Kidney (tissue), 22 donors: ENCODE measurements around the gene ULK3. TPM values are rescaled to one million over a fixed set of nuclear protein-coding genes. Genes with fewer than 3 reads are reported as not detected.

ENCODE experiments used
- DNase-seq, 5 donors: peaks; one replicate each; pipeline ENCODE4 v3.0.0-alpha.2; 2013 to 2020
- FAIRE-seq: peaks from 2 replicates; lab custom pipeline; 2012; peaks lifted over from hg19 to GRCh38; lab: Jason Lieb, UNC
- H3K27ac ChIP-seq, 2 donors: one replicate each; pipeline ENCODE4 v1.7.0; 2013; ENCODE audit warnings: low read depth in 2 of 2, low read length in 2 of 2, inconsistent platforms in 1 of 2
- H3K27me3 ChIP-seq: one replicate; pipeline ENCODE4 v1.7.1; 2013; ENCODE audit warnings: low read length, inconsistent platforms; ENCODE audit not compliant: control insufficient read depth, insufficient read depth
- H3K36me3 ChIP-seq, 3 donors: one replicate each; pipeline versions ENCODE4 v1.7.0 to v1.7.1; 2013; ENCODE audit warnings: low read length in 3 of 3, control low read depth in 1 of 3, inconsistent platforms in 1 of 3; ENCODE audit not compliant: insufficient read depth in 3 of 3, control insufficient read depth in 2 of 3
- H3K4me1 ChIP-seq, 3 donors: one replicate each; pipeline versions ENCODE4 v1.7.0 to v1.7.1; 2013; ENCODE audit warnings: low read length in 3 of 3, inconsistent platforms in 1 of 3, low read depth in 1 of 3; ENCODE audit not compliant: control insufficient read depth in 2 of 3, insufficient read depth in 2 of 3
- H3K4me3 ChIP-seq, 3 donors: one replicate each; pipeline versions ENCODE4 v1.7.0 to v1.8.1; 2013; ENCODE audit warnings: low read length in 3 of 3, control low read depth in 1 of 3, inconsistent platforms in 1 of 3
- H3K9ac ChIP-seq, 3 donors: one replicate each; pipeline versions ENCODE4 v1.7.0 to v1.7.1; 2013; ENCODE audit warnings: low read length in 3 of 3, control low read depth in 1 of 3, inconsistent platforms in 1 of 3
- H3K9me3 ChIP-seq, 3 donors: one replicate each; pipeline versions ENCODE4 v1.7.0 to v1.7.1; 2013; ENCODE audit warnings: low read length in 3 of 3, control low read depth in 1 of 3, inconsistent platforms in 1 of 3; ENCODE audit not compliant: control insufficient read depth in 2 of 3, insufficient read depth in 1 of 3
- CTCF ChIP-seq: IDR thresholded peaks from 3 replicates; pipeline ENCODE4 v1.5.1; 2012; ENCODE audit warnings: mild to moderate bottlenecking, moderate library complexity, borderline replicate concordance; ENCODE audit not compliant: insufficient read depth; ENCODE audit errors: extremely low read depth
- intact Hi-C: fragments of 100-400 bp; cut with DNase I; formaldehyde crosslinking; loops from one replicate; pipeline ENCODE4 v1.11.1; 2022
- long read RNA-seq, 10 donors: library from polyadenylated mRNA in 1 of 10; unstranded in 1 of 10; transcript quantifications; one replicate each; pipeline ENCODE4 v2.0.0 and lab custom pipeline, GENCODE V29; 2021 to 2026
- polyA plus RNA-seq: library from polyadenylated mRNA; stranded (reverse); fragments of 350-450 nt; fragmentation: Illumina TruSeq; extraction: RNeasy Lipid Tissue Mini Kit (QIAGEN cat#74804); gene quantifications from one replicate; pipeline ENCODE4 v1.2.3, GENCODE V29; 2014; ENCODE audit warnings: low read depth, low replicate concordance; ENCODE audit not compliant: insufficient read depth
- total RNA-seq: library from RNA; stranded (reverse); fragmentation: NEBNext Ultra II Directional; extraction: Animal tissue kit (Norgen Biotek cat#: 25700); gene quantifications from one replicate; pipeline ENCODE4 v1.2.1, GENCODE V29; 2021
- donor health status: control.
- donor health status: control.
- donor health status: control.
- donor health status: control.
- donor health status: control.
- donor health status: DM: yes; HTN: yes; CAD: no.
- donor health status: Normal renal cell carcinoma (clear cell type).

Gene ULK3
- total RNA-seq (36.1 TPM), polyA plus RNA-seq (34.5 TPM)
- long read RNA-seq, donor 1, partial matches to known transcripts: 0 of 2 reads
- long read RNA-seq, donor 1, other reads (novel, unspliced or antisense): 0 of 2 reads
- long read RNA-seq, donor 2, partial matches to known transcripts: 0 of 2 reads
- long read RNA-seq, donor 2, other reads (novel, unspliced or antisense): 0 of 2 reads
- long read RNA-seq, donor 3: 0 reads
- long read RNA-seq, donor 4, partial matches to known transcripts: 0 of 3 reads
- long read RNA-seq, donor 4, other reads (novel, unspliced or antisense): 0 of 3 reads
- long read RNA-seq, donor 5: 0 reads
- long read RNA-seq, donor 6, partial matches to known transcripts: 0 of 1 reads
- long read RNA-seq, donor 6, other reads (novel, unspliced or antisense): 0 of 1 reads
- long read RNA-seq, donor 7, transcript ULK3-222 (15 exons, 2,951 nt): major isoform, 5 of 41 reads
- long read RNA-seq, donor 7, transcript ULK3-220 (16 exons, 2,611 nt): major isoform, 5 of 41 reads
- long read RNA-seq, donor 7, partial matches to known transcripts: 9 of 41 reads
- long read RNA-seq, donor 7, other reads (novel, unspliced or antisense): 17 of 41 reads
- long read RNA-seq, donor 8, partial matches to known transcripts: 0 of 1 reads
- long read RNA-seq, donor 8, other reads (novel, unspliced or antisense): 0 of 1 reads
- long read RNA-seq, donor 9, partial matches to known transcripts: 0 of 2 reads
- long read RNA-seq, donor 9, other reads (novel, unspliced or antisense): 0 of 2 reads
- long read RNA-seq, donor 10, partial matches to known transcripts: 0 of 1 reads
- long read RNA-seq, donor 10, other reads (novel, unspliced or antisense): 0 of 1 reads

- peak; percentile 91 to 96 (median 95) for DNase-seq
- TF ChIP-seq CTCF: peak; percentile 65
- FAIRE-seq: no peak
- intact Hi-C loops: no loop called here
- no peaks in the 10 kb centered on the region for H3K9me3 ChIP-seq
- peaks cover 0 to 34% (median 16%) of the 10 kb centered on the region in 3 donors for H3K4me1 ChIP-seq
- peak within 1 kb of the TSS; percentile 86 to 94 for H3K27ac ChIP-seq
- H3K4me3 ChIP-seq: peak within 1 kb of the TSS; percentile 73 to 92 (median 83)
- H3K27me3 ChIP-seq: no peaks in the 10 kb centered on the region
- H3K9ac ChIP-seq: peak within 1 kb of the TSS; percentile 49 to 87 (median 65)
- H3K36me3 ChIP-seq: peaks cover 0 to 26% (median 10%) of the 10 kb centered on the region in 3 donors
Observed at GRCh38 chr15:74842581-74843444, at the start of gene ULK3. Gene ULK3, minus strand, starts transcription at chr15:74843156. Its CDS starts 51 bp downstream, at chr15:74843105.

GRCh38 chr15:74892313-74892712 lies 49.4 kb upstream of the ULK3 start:
- peaks cover 0 to 14% (median 6%) of the 10 kb centered on the region in 3 donors for H3K36me3 ChIP-seq
- no peaks in the 10 kb centered on the region for H3K27me3 ChIP-seq
- no peaks in the 10 kb centered on the region for H3K9me3 ChIP-seq
- no peak for TF ChIP-seq CTCF
- peaks cover 4 to 12% (median 5%) of the 10 kb centered on the region in 3 donors for H3K4me1 ChIP-seq
- no peak overlapping the region for H3K4me3 ChIP-seq
- intact Hi-C loops: no loop called here
- no peak for FAIRE-seq
- H3K27ac ChIP-seq: no peak overlapping the region
- DNase-seq: no peak
- no peak overlapping the region for H3K9ac ChIP-seq

- intact Hi-C loops: no loop called here
- TF ChIP-seq CTCF: no peak
Observed at GRCh38 chr15:74891469-74891868, 48.5 kb upstream of the ULK3 start.

More at GRCh38 chr15:74891469-74891868, 48.5 kb upstream of the ULK3 start:
- Histone ChIP-seq H3K4me3 (no peak overlapping the region), H3K9me3 (no peaks in the 10 kb centered on the region), H3K36me3 (peaks cover 0 to 6% (median 6%) of the 10 kb centered on the region in 3 donors), H3K27me3 (no peaks in the 10 kb centered on the region), H3K4me1 (peaks cover 4 to 12% (median 5%) of the 10 kb centered on the region in 3 donors), H3K27ac (no peak overlapping the region), H3K9ac (no peak overlapping the region)
- FAIRE-seq (no peak), DNase-seq (no peak)
